ENCODE results near the gene FASN. TPM values are rescaled to one million over a fixed set of nuclear protein-coding genes. Genes with fewer than 3 reads are reported as not detected.

FASN gene
- total RNA-seq, 1 experiment from 2014 or later, result 433 TPM

DNA sequence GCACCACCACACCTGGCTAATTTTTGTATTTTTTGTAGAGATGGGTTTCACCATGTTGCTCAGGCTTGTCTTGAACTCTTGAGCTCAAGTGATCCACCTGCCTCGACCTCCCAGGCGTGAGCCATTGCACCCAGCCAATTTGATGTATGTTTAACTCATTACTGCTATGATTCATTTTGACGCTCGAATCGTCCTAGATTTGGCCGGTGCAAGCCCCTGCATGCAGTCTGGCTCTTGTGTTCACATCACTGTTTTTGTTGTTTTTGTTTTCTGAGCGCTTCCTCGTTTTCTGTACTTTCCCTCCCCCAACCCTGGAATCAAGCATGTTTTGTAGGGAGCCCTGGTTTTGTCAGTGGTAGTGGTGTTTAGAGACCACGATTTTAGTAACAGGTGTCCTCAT is 24.6 kb downstream of the FASN start:
- H3K9ac ChIP-seq (ENCODE audit: extremely low read depth, insufficient read length, low read length), result no peak overlapping the region
- Mint-ChIP-seq H3K9me3 (no peaks in the 10 kb centered on the region), H3K4me3 (no peak overlapping the region), H3K27ac (no peak overlapping the region), H3K36me3 (ENCODE audit: insufficient read depth in 1 of 3, low read depth in 3 of 3) (peaks cover 2 to 5% (median 3%) of the 10 kb centered on the region in 3 experiments; a peak in 6 of 7 replicates), H3K27me3 (ENCODE audit: low read depth) (peaks cover 40% of the 10 kb centered on the region), H3K4me1 (no peaks in the 10 kb centered on the region; a peak in 2 of 4 replicates)
- H4K8ac ChIP-seq (replicated peaks; ENCODE audit: insufficient read length, low read depth, low read length), result no peak overlapping the region
- H2BK15ac ChIP-seq (ENCODE audit: low read depth, low read length), result no peak overlapping the region
- no peak overlapping the region for H3K4me2 ChIP-seq (ENCODE audit: insufficient read depth, insufficient read length, low read length)
- no peak overlapping the region for H2AFZ ChIP-seq (ENCODE audit: low read length)
- no peak overlapping the region for H2BK20ac ChIP-seq (ENCODE audit: low read depth, low read length, poor library complexity, severe bottlenecking)
- no peak overlapping the region for H3K56ac ChIP-seq (ENCODE audit: insufficient read length, low read depth, low read length)
- H4K20me1 ChIP-seq (ENCODE audit: control insufficient read depth, insufficient read depth, insufficient read length), result no peaks in the 10 kb centered on the region
- no peaks in the 10 kb centered on the region for H3K79me2 ChIP-seq (ENCODE audit: insufficient read depth, low read length)
- H3K27ac ChIP-seq (ENCODE audit: insufficient read length, low read depth, low read length), result no peak overlapping the region
- H3K27me3 ChIP-seq (ENCODE audit: insufficient read depth, low read length), result no peaks in the 10 kb centered on the region
- no peak for DNase-seq
- WGBS (ENCODE audit: extremely low coverage, insufficient read length, low lambda C conversion rate), result no CpG with 5 or more reads among the region's 9 CpGs
- no peak overlapping the region for H2BK12ac ChIP-seq (ENCODE audit: insufficient read length, low read depth, low read length)
- H3K4ac ChIP-seq (ENCODE audit: low read depth, low read length), result no peak overlapping the region
- H2AK5ac ChIP-seq (ENCODE audit: insufficient read length, low read length), result no peak overlapping the region
- no peaks in the 10 kb centered on the region for H3K79me1 ChIP-seq (ENCODE audit: insufficient read depth, low read depth, low read length, poor library complexity, severe bottlenecking)
- H4K91ac ChIP-seq (ENCODE audit: insufficient read length, low read depth, low read length), result no peak overlapping the region
- no peak overlapping the region for H3T11ph ChIP-seq (ENCODE audit: low read length)
- no peaks in the 10 kb centered on the region for H3K23me2 ChIP-seq (ENCODE audit: insufficient read length, low read depth, low read length, poor library complexity, severe bottlenecking)
- H2BK5ac ChIP-seq (ENCODE audit: insufficient read length, low read length), result no peak overlapping the region
- no peaks in the 10 kb centered on the region for H3K9me3 ChIP-seq (ENCODE audit: control insufficient read depth, low read depth, low read length)
- H3K4me1 ChIP-seq (ENCODE audit: insufficient read depth, low read length), result no peaks in the 10 kb centered on the region
- H3K23ac ChIP-seq (ENCODE audit: insufficient read length, low read depth, low read length), result no peak overlapping the region
- no peak overlapping the region for H2BK120ac ChIP-seq (ENCODE audit: low read depth, low read length, poor library complexity, severe bottlenecking)
- H4K5ac ChIP-seq (ENCODE audit: insufficient read length, low read depth, low read length), result no peak overlapping the region
- H3K14ac ChIP-seq (ENCODE audit: insufficient read depth, low read length), result no peak overlapping the region
- TF ChIP-seq, protein P1, sequence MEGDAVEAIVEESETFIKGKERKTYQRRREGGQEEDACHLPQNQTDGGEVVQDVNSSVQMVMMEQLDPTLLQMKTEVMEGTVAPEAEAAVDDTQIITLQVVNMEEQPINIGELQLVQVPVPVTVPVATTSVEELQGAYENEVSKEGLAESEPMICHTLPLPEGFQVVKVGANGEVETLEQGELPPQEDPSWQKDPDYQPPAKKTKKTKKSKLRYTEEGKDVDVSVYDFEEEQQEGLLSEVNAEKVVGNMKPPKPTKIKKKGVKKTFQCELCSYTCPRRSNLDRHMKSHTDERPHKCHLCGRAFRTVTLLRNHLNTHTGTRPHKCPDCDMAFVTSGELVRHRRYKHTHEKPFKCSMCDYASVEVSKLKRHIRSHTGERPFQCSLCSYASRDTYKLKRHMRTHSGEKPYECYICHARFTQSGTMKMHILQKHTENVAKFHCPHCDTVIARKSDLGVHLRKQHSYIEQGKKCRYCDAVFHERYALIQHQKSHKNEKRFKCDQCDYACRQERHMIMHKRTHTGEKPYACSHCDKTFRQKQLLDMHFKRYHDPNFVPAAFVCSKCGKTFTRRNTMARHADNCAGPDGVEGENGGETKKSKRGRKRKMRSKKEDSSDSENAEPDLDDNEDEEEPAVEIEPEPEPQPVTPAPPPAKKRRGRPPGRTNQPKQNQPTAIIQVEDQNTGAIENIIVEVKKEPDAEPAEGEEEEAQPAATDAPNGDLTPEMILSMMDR (conservative IDR thresholded peaks at IDR 0.05), result no peak
- H3K18ac ChIP-seq (ENCODE audit: insufficient read length, low read depth, low read length), result no peak overlapping the region

All from H9 (cell line).